ENCODE measurements around the gene ZBED4.

The ZBED4 gene

GRCh38 chr22:49879871-49880270, 26.2 kb downstream of the ZBED4 start:
- no peak for DNase-seq

GRCh38 chr22:49880281-49880680, 26.6 kb downstream of the ZBED4 start:
- no peak for DNase-seq

GRCh38 chr22:49881856-49882255, 28.2 kb downstream of the ZBED4 start:
- no peak for DNase-seq

- DNase-seq, result no peak
Observed at GRCh38 chr22:49882519-49883293, 29.1 kb downstream of the ZBED4 start.

GRCh38 chr22:49883294-49883640, 29.6 kb downstream of the ZBED4 start:
- no peak for DNase-seq

- no peak for DNase-seq
Observed at GRCh38 chr22:49884075-49884474, 30.4 kb downstream of the ZBED4 start.

GRCh38 chr22:49884503-49885260, 31.0 kb downstream of the ZBED4 start:
- no peak for DNase-seq

GRCh38 chr22:49885281-49885680, 31.6 kb downstream of the ZBED4 start:
- DNase-seq, result no peak

- no peak for DNase-seq
Observed at GRCh38 chr22:49885881-49886280, 32.2 kb downstream of the ZBED4 start.

- no peak for DNase-seq
Observed at GRCh38 chr22:49886346-49887063, 32.9 kb downstream of the ZBED4 start.

- DNase-seq, result no peak
Observed at GRCh38 chr22:49887064-49887451, 33.4 kb downstream of the ZBED4 start.

- no peak for DNase-seq
Observed at GRCh38 chr22:49887702-49888101, 34.1 kb downstream of the ZBED4 start.

GRCh38 chr22:49889071-49889470, 35.4 kb downstream of the ZBED4 start:
- no peak for DNase-seq

GRCh38 chr22:49892226-49892899, 38.7 kb downstream of the ZBED4 start:
- no peak for DNase-seq

- DNase-seq, result no peak
Observed at GRCh38 chr22:49893025-49893424, 39.4 kb downstream of the ZBED4 start.

GRCh38 chr22:49894322-49895054, 40.8 kb downstream of the ZBED4 start:
- no peak for DNase-seq

- DNase-seq, result no peak
Observed at GRCh38 chr22:49896201-49896600, 42.6 kb downstream of the ZBED4 start.

- no peak for DNase-seq
Observed at GRCh38 chr22:49897015-49897684, 43.5 kb downstream of the ZBED4 start.

GRCh38 chr22:49899530-49899929, 45.9 kb downstream of the ZBED4 start:
- DNase-seq, result no peak

GRCh38 chr22:49900441-49901230, 47.0 kb downstream of the ZBED4 start:
- no peak for DNase-seq

GRCh38 chr22:49901457-49901856, 47.8 kb downstream of the ZBED4 start:
- no peak for DNase-seq

Data from NCI-H524 treated with DMSO at 0.1 percent for 48 hours (cell line).